ENCODE measurements around the gene KY. TPM values are rescaled to one million over a fixed set of nuclear protein-coding genes. Genes with fewer than 3 reads are reported as not detected.

Gene KY
- polyA plus RNA-seq, 6 donors from 2014 or later: not detected

- Mint-ChIP-seq H3K27me3 (peaks cover 0 to 18% (median 0%) of the 10 kb centered on the region in 3 donors), H3K4me1 (no peaks in the 10 kb centered on the region), H3K27ac (no peak overlapping the region), H3K36me3 (no peaks in the 10 kb centered on the region), H3K9me3 (peaks cover 0 to 1% (median 0%) of the 10 kb centered on the region in 7 donors), H3K4me3 (peak overlapping the region in 1 of 8 donors; percentile 27)
- ATAC-seq (ENCODE audit: low read depth in 2 of 2): no peak
- no peak for DNase-seq
Measured at GRCh38 chr3:134607054-134608022, 43.5 kb downstream of the KY start.

- peaks cover 0 to 1% (median 0%) of the 10 kb centered on the region in 7 donors for H3K9me3 Mint-ChIP-seq
Measured at GRCh38 chr3:134606033-134607025, 44.5 kb downstream of the KY start.

GRCh38 chr3:134605556-134605955 is 45.3 kb downstream of the KY start:
- H3K9me3 Mint-ChIP-seq: peaks cover 0 to 1% (median 0%) of the 10 kb centered on the region in 7 donors
- H3K27ac Mint-ChIP-seq: no peak overlapping the region
- peaks cover 5 to 6% (median 5%) of the 10 kb centered on the region in 3 donors for H3K4me1 Mint-ChIP-seq
- peaks cover 0 to 18% (median 0%) of the 10 kb centered on the region in 3 donors for H3K27me3 Mint-ChIP-seq
- ATAC-seq (ENCODE audit: low read depth in 2 of 2) (no peak), DNase-seq (no peak)
- no peak overlapping the region for H3K4me3 Mint-ChIP-seq
- no peaks in the 10 kb centered on the region for H3K36me3 Mint-ChIP-seq

More at GRCh38 chr3:134606033-134607025, 44.5 kb downstream of the KY start:
- DNase-seq: no peak
- no peaks in the 10 kb centered on the region for H3K36me3 Mint-ChIP-seq
- no peak for ATAC-seq (ENCODE audit: low read depth in 2 of 2)
- H3K27ac Mint-ChIP-seq: no peak overlapping the region
- H3K27me3 Mint-ChIP-seq: peaks cover 0 to 18% (median 0%) of the 10 kb centered on the region in 3 donors
- no peaks in the 10 kb centered on the region for H3K4me1 Mint-ChIP-seq
- peak overlapping the region in 1 of 8 donors; percentile 34 for H3K4me3 Mint-ChIP-seq

- peaks cover 6 to 10% (median 7%) of the 10 kb centered on the region in 3 donors for H3K4me1 Mint-ChIP-seq
- no peaks in the 10 kb centered on the region for H3K36me3 Mint-ChIP-seq
- no peak overlapping the region for H3K27ac Mint-ChIP-seq
- no peak for DNase-seq
- H3K27me3 Mint-ChIP-seq: peaks cover 0 to 14% (median 0%) of the 10 kb centered on the region in 3 donors
- no peaks in the 10 kb centered on the region for H3K9me3 Mint-ChIP-seq
- H3K4me3 Mint-ChIP-seq: no peak overlapping the region
- ATAC-seq (ENCODE audit: low read depth in 2 of 2): no peak
Measured at GRCh38 chr3:134603956-134604355, 46.9 kb downstream of the KY start.

- DNase-seq: no peak
- Mint-ChIP-seq H3K9me3 (no peaks in the 10 kb centered on the region), H3K4me3 (no peak overlapping the region), H3K4me1 (peaks cover 6 to 10% (median 7%) of the 10 kb centered on the region in 3 donors), H3K27me3 (peaks cover 0 to 12% (median 0%) of the 10 kb centered on the region in 3 donors), H3K36me3 (no peaks in the 10 kb centered on the region), H3K27ac (no peak overlapping the region)
- no peak for ATAC-seq (ENCODE audit: low read depth in 2 of 2)
Measured at GRCh38 chr3:134603480-134603879, 47.3 kb downstream of the KY start.

- ATAC-seq (ENCODE audit: low read depth in 2 of 2): no peak
- H3K4me3 Mint-ChIP-seq: no peak overlapping the region
- H3K9me3 Mint-ChIP-seq: no peaks in the 10 kb centered on the region
- H3K27me3 Mint-ChIP-seq: peaks cover 0 to 14% (median 0%) of the 10 kb centered on the region in 3 donors
- H3K36me3 Mint-ChIP-seq: no peaks in the 10 kb centered on the region
- H3K27ac Mint-ChIP-seq: no peak overlapping the region
- H3K4me1 Mint-ChIP-seq: peaks cover 6 to 10% (median 7%) of the 10 kb centered on the region in 3 donors
- no peak for DNase-seq
Measured at GRCh38 chr3:134602440-134602814, 48.4 kb downstream of the KY start.

- Mint-ChIP-seq H3K27ac (peak overlapping the region in 1 of 6 donors; percentile 9), H3K4me1 (peaks cover 6 to 10% (median 7%) of the 10 kb centered on the region in 3 donors), H3K4me3 (no peak overlapping the region), H3K27me3 (peaks cover 0 to 13% (median 0%) of the 10 kb centered on the region in 3 donors), H3K36me3 (no peaks in the 10 kb centered on the region), H3K9me3 (no peaks in the 10 kb centered on the region)
- DNase-seq (no peak), ATAC-seq (ENCODE audit: low read depth in 2 of 2) (no peak)
Measured at GRCh38 chr3:134601539-134602439, 49.0 kb downstream of the KY start.

- DNase-seq (peak; percentile 8), ATAC-seq (ENCODE audit: low read depth in 2 of 2) (peak; percentile 52 to 58)
- Mint-ChIP-seq H3K36me3 (no peaks in the 10 kb centered on the region), H3K27ac (peak overlapping the region in 3 of 6 donors; percentile 9 to 80 (median 32)), H3K4me1 (peaks cover 6 to 10% (median 7%) of the 10 kb centered on the region in 3 donors), H3K4me3 (peak overlapping the region in 4 of 8 donors; percentile 25 to 61 (median 52)), H3K9me3 (no peaks in the 10 kb centered on the region), H3K27me3 (peaks cover 0 to 12% (median 0%) of the 10 kb centered on the region in 3 donors)
Measured at GRCh38 chr3:134600685-134601463, 49.9 kb downstream of the KY start.

GRCh38 chr3:134600206-134600605 is 50.6 kb downstream of the KY start:
- no peaks in the 10 kb centered on the region for H3K9me3 Mint-ChIP-seq
- H3K27ac Mint-ChIP-seq: peak overlapping the region in 1 of 6 donors; percentile 80
- DNase-seq (no peak), ATAC-seq (ENCODE audit: low read depth in 2 of 2) (no peak)
- H3K36me3 Mint-ChIP-seq: no peaks in the 10 kb centered on the region
- peaks cover 6 to 10% (median 7%) of the 10 kb centered on the region in 3 donors for H3K4me1 Mint-ChIP-seq
- peak overlapping the region in 2 of 8 donors; percentile 25 to 66 for H3K4me3 Mint-ChIP-seq
- H3K27me3 Mint-ChIP-seq: peaks cover 0 to 10% (median 0%) of the 10 kb centered on the region in 3 donors

GRCh38 chr3:134598763-134599545 is 51.9 kb downstream of the KY start:
- DNase-seq: no peak
- Mint-ChIP-seq H3K4me3 (no peak overlapping the region), H3K4me1 (peaks cover 6 to 10% (median 7%) of the 10 kb centered on the region in 3 donors), H3K9me3 (no peaks in the 10 kb centered on the region), H3K36me3 (no peaks in the 10 kb centered on the region), H3K27ac (peak overlapping the region in 1 of 6 donors; percentile 24), H3K27me3 (peaks cover 0 to 8% (median 0%) of the 10 kb centered on the region in 3 donors)
- no peak for ATAC-seq (ENCODE audit: low read depth in 2 of 2)

- H3K27ac Mint-ChIP-seq: no peak overlapping the region
- ATAC-seq (ENCODE audit: low read depth in 2 of 2) (no peak), DNase-seq (no peak)
Measured at GRCh38 chr3:134597390-134597970, 53.3 kb downstream of the KY start.

More at GRCh38 chr3:134597390-134597970, 53.3 kb downstream of the KY start:
- Mint-ChIP-seq H3K4me3 (no peak overlapping the region), H3K36me3 (no peaks in the 10 kb centered on the region), H3K9me3 (no peaks in the 10 kb centered on the region), H3K27me3 (peaks cover 0 to 8% (median 4%) of the 10 kb centered on the region in 3 donors), H3K4me1 (peaks cover 6 to 10% (median 7%) of the 10 kb centered on the region in 3 donors)
